ENCODE measurements around the gene MLKL.

GRCh38 chr16:74743668-74744299 is 43.1 kb upstream of the MLKL start:
- TF ChIP-seq EZH2 (IDR thresholded peaks at IDR 0.05; ENCODE audit: borderline replicate concordance, low read depth, low read length, severe bottlenecking) (no peak), CTCF (IDR thresholded peaks at IDR 0.05; ENCODE audit: borderline replicate concordance, extremely low read depth, low read length, poor library complexity, severe bottlenecking) (no peak)
